Lower leg skin (tissue), 4 donors: ENCODE measurements around the gene CCDC71. TPM values are rescaled to one million over a fixed set of nuclear protein-coding genes. Genes with fewer than 3 reads are reported as not detected.

Experiments
- DNase-seq, 2 donors: peaks; one replicate each; pipeline ENCODE4 v3.0.0-alpha.2; 2019; ENCODE audit warnings: low spot score in 2 of 2
- H3K4me3 ChIP-seq: fragments of 200-600 bp; sonication (generic); 2 replicates; pipeline ENCODE4 v1.5.1; 2017; ENCODE audit warnings: mild to moderate bottlenecking, low read depth; ENCODE audit not compliant: poor library complexity, severe bottlenecking
- CTCF ChIP-seq, 3 donors: fragments of 450-650 bp; IDR thresholded peaks; one replicate each; pipeline ENCODE4 v1.5.1; 2016; ENCODE audit warnings: antibody characterized with exemption in 3 of 3, mild to moderate bottlenecking in 3 of 3, moderate library complexity in 2 of 3
- POLR2A ChIP-seq, 2 donors: fragments of 450-650 bp; IDR thresholded peaks; one replicate each; pipeline ENCODE4 v1.6.1; 2016 to 2017; ENCODE audit warnings: antibody characterized with exemption in 2 of 2, mild to moderate bottlenecking in 1 of 2, moderate library complexity in 1 of 2
- WGBS, 2 donors: methylation state at CpG; one replicate each; pipeline ENCODE4 v1.1.5; 2018; 5-methylcytosine and 5-hydroxymethylcytosine counted together
- intact Hi-C: fragments of 100-400 bp; cut with DNase I; formaldehyde crosslinking; loops from one replicate; pipeline ENCODE4 v1.15.0; 2023; ENCODE audit warnings: low total_unique reads
- total RNA-seq, 4 donors: library from RNA; depleted of rRNA; stranded (reverse); fragments of >200 nt; gene quantifications; one replicate each; pipeline ENCODE4 v1.1.0, GENCODE V29; 2016

Gene CCDC71
- total RNA-seq, 4 donors from 2014 or later: 28.0 to 39.9 (median 33.7) TPM

GRCh38 chr3:49198611-49199230 lies 32.6 kb upstream of the CCDC71 start:
- no peak for DNase-seq
- no peak for TF ChIP-seq CTCF (IDR thresholded peaks at IDR 0.05)
- no peak for TF ChIP-seq POLR2A (IDR thresholded peaks at IDR 0.05)
- intact Hi-C loops: no loop called here
- WGBS, 2 donors: 50 to 58% methylated on average over 23 to 24 of the region's 24 CpGs
- H3K4me3 ChIP-seq: no peak overlapping the region

GRCh38 chr3:49198161-49198560 lies 32.0 kb upstream of the CCDC71 start:
- H3K4me3 ChIP-seq: no peak overlapping the region
- DNase-seq: no peak
- WGBS, 2 donors: 39 to 43% methylated on average over 3 of the region's 3 CpGs
- TF ChIP-seq CTCF (IDR thresholded peaks at IDR 0.05): no peak
- TF ChIP-seq POLR2A (IDR thresholded peaks at IDR 0.05): no peak
- intact Hi-C loops: no loop called here

GRCh38 chr3:49191741-49192140 lies 25.6 kb upstream of the CCDC71 start:
- no peak overlapping the region for H3K4me3 ChIP-seq
- intact Hi-C loops: no loop called here
- no peak for DNase-seq
- 93 to 97% methylated on average over 1 of the region's 1 CpG for WGBS, 2 donors
- TF ChIP-seq POLR2A (IDR thresholded peaks at IDR 0.05): no peak
- no peak for TF ChIP-seq CTCF (IDR thresholded peaks at IDR 0.05)

- WGBS, 2 donors: 63 to 71% methylated on average over 1 of the region's 1 CpG
- H3K4me3 ChIP-seq: no peak overlapping the region
- TF ChIP-seq POLR2A (IDR thresholded peaks at IDR 0.05) (no peak), CTCF (IDR thresholded peaks at IDR 0.05) (no peak)
- intact Hi-C loops: no loop called here
- DNase-seq: no peak
Observed at GRCh38 chr3:49183873-49184272, 17.7 kb upstream of the CCDC71 start.

GRCh38 chr3:49182682-49183081 lies 16.6 kb upstream of the CCDC71 start:
- 88 to 99% methylated on average over 16 to 24 of the region's 24 CpGs for WGBS, 2 donors
- intact Hi-C loops: no loop called here
- H3K4me3 ChIP-seq: no peak overlapping the region
- no peak for TF ChIP-seq CTCF (IDR thresholded peaks at IDR 0.05)
- no peak for TF ChIP-seq POLR2A (IDR thresholded peaks at IDR 0.05)
- no peak for DNase-seq

- intact Hi-C loops: no loop called here
- TF ChIP-seq CTCF (IDR thresholded peaks at IDR 0.05) (no peak), POLR2A (IDR thresholded peaks at IDR 0.05) (no peak)
- no peak overlapping the region for H3K4me3 ChIP-seq
- DNase-seq: no peak
- WGBS, 2 donors: 72 to 82% methylated on average over 6 of the region's 6 CpGs
Observed at GRCh38 chr3:49181351-49181750, 15.2 kb upstream of the CCDC71 start.
